GM19099 (cell line): ENCODE data around the gene GLG1.

ENCODE experiments used
- POLR2A ChIP-seq: IDR thresholded peaks from 3 replicates; pipeline ENCODE4 v1.6.1; 2011; ENCODE audit warnings: low read depth; ENCODE audit not compliant: insufficient read length; ENCODE audit errors: extremely low read depth

Gene GLG1

GRCh38 chr16:74501484-74502478, 105.1 kb downstream of the GLG1 start:
- no peak for TF ChIP-seq POLR2A

DNA sequence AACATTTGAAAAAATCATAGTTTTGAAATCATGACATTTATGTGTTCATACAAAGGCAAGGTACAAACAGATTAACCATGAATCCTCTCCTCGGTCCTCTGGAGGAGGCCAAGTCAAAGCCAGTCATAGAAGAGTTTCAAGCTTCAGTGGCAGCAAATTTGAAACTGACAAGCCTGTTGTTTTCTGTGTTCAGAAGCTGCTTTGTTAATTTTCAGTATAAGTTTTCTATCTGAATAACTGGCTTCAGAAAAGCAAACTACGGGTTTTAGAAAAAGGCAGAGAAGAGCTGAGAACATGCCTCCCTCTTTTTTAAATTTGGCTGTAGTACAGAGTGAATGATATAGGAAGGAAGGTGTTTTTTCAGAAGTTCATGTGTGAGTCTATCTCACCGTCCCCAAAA, 106.0 kb downstream of the GLG1 start:
- no peak for TF ChIP-seq POLR2A

DNA sequence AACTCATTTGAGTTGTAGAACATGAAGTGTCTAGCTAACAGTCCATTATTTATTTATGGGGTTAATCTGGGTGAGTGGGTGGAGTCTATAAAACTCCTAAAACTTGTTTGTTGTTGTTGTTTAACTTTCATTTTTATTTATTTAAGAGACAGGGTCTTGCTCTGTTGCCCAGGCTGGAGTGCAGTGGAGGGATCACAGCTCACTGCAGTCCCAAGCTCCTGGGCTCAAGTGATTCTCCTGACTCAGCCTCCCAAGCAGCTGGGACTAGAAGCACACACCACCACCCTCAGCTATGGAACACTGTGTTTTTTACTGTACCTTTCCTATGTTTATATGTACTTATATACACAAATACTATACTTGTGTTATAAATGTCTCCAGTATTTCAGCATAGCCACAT, 107.8 kb downstream of the GLG1 start:
- no peak for TF ChIP-seq POLR2A

GRCh38 chr16:74497761-74498160, 109.2 kb downstream of the GLG1 start:
- no peak for TF ChIP-seq POLR2A

DNA sequence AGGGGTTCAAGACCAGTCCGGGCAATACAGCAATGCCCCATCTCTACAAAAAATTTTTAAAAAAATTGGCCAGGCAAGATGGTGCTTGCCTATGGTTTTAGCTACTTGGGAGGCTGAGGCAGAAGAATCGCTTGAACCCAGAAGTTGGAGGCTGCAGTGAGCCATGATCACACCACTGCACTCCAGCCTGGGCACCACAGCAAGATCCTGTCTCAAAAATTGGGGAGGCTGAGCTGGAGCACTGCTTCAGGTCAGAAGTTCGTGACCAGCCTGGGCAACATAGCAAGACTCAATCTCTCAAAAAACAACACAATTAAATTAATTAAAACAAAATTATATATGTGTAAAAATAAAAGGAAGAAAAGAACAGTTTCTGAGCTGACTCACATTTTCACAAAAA, 110.9 kb downstream of the GLG1 start:
- TF ChIP-seq POLR2A: no peak

- no peak for TF ChIP-seq POLR2A
These were observed 113.9 kb downstream of the GLG1 start for GRCh38 chr16:74492976-74493375.

DNA sequence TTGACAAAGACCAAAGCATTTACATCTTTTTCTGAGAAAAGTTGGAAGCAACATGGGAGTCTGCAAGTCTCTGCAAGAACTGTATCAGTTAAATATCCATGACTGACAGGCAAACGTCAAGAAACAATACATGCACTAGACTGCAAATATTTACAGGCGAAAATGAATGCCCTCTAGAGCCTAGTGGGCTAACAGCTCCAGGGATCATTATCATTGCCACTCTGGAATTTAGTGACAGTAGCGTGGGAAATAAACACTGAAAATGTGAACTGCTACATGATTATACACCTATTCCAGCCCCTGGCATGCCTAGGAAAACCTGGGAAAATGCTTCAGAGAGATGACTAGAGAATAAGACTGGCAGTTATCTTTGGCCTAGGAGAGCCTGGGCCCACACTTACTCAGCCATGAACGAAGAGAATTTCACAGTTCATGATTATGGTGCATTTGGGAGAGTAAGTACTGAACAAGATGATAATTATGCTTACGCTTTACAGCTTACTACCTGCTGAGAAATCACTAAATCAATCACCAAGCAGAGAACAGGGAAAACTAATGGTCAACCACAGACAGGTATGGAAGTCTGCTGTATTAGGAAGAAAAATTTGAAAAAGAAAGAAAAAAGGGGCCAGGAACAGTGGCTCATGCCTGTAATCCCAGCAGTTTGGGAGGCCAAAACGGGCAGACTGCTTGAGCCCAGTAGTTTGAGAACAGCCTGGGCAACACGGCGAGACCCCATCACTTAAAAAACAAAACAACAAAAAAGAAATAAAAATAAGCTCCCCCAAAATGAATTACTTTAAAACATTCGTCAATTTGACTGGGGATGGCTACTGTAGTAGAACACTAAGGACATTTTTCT, 119.0 kb downstream of the GLG1 start:
- TF ChIP-seq POLR2A: no peak

DNA sequence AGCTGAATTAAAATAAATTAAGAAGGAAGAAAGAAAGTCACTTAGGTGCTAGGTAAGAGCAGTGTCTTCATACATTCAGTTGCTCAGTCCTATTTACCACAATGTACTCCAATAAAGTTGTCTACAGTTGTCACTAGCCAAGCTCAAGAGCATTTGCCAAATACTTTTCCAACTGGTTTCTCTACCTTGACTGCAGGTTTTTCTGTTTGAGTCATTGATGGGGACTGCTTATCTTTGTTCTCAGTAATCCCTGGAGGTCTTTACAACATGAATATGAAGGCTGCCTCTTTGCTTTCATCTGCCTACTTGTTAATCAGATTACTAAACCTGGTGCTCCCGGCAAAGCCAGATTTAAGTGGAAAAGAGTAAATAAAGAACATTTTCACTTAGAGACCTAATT, 121.0 kb downstream of the GLG1 start:
- no peak for TF ChIP-seq POLR2A

DNA sequence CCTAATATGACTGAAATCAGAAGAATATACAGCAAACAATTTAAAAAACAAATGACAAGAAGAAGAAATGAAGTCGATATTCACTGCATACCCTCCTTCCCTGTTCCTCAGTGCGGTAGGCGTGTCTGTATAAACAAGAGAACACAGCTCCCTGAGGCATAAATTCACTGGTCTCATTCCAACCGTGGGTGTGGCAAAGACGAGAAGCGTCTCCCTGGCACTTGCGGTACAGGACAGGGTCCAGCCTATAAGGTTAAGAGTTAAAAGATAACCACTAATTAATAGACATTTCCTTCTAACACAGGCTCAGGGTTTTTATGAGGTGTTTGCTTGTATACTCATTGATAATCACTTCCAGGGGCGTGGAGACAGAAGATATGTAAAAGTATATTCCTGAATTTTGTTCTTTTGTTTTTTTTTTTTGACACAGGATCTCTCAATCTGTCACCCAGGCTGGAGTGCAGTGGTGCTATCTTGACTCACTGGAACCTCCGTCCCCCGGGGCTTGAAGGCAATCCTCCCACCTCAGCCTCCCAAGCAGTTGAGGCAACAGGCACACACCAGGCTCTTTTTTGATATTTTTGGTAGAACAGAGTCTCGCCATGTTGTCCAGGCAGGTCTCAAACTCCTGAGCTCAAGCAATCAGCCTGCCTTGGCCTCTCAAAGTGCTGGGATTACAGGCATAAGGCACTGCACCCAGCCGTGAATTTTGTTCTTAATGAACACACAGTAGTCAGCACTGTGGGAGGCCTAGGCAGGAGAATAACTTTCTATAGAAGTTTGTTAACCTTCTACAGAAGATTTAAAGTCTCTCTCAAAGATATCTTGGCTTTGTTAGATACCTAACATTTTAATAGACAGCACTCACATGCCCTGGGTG, 126.5 kb downstream of the GLG1 start:
- TF ChIP-seq POLR2A: no peak

DNA sequence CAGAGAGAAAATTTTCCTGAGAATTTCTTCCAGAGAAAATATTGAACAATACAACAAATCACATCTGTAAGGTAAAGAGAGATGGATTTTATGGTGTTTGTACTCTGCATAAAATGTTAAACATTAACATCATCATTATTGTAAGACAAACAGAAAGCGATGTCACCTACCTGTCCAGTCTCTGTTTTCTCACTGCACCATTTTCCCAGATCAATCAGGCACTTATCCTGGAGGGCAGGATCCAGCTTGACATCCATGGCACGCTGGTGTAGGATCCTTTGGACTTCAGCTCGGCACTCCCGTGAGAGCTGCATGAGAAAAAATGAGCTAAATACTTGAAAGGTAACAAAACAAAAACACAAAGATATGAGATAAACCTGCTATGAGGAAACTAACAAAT, 129.7 kb downstream of the GLG1 start:
- no peak for TF ChIP-seq POLR2A

- no peak for TF ChIP-seq POLR2A
These were observed 132.5 kb downstream of the GLG1 start for GRCh38 chr16:74474416-74474815.

DNA sequence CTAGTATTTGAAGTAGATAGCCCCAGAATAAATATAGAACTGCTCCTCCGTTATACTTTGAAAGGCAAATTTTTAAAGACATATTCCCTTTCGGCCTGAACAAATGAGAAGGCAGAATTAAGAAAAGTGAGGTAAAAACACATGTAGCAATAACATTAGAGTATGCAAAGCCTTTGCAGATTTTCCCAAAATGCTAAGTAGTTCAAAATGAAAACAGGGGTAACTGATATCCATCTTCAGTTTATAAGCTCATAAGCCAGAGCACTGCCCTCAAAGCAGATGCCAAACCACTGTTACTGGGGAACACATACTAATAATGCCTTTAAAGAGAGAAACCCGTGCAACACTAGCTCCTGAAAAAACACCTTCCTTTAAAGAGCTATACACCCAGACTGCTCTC, 134.4 kb downstream of the GLG1 start:
- no peak for TF ChIP-seq POLR2A

DNA sequence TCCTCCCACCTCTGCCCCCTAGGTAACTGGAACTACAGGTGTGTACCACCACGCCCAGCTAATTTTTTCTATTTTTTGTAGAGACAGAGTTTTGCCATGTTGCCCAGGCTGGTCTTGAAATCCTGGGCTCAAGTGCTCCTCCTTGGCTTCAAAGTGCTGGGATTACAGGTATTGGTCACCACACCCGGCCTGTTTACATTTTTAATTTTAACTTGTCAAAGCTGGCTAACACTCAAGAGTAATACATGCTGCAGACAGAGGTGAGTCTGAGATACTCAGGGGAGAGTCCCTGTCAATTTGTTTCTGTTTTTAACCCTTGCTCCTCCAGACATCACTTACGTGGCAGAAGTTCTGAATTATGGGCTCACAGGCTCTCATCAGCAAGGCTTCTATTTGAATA, 134.9 kb downstream of the GLG1 start:
- TF ChIP-seq POLR2A: no peak

DNA sequence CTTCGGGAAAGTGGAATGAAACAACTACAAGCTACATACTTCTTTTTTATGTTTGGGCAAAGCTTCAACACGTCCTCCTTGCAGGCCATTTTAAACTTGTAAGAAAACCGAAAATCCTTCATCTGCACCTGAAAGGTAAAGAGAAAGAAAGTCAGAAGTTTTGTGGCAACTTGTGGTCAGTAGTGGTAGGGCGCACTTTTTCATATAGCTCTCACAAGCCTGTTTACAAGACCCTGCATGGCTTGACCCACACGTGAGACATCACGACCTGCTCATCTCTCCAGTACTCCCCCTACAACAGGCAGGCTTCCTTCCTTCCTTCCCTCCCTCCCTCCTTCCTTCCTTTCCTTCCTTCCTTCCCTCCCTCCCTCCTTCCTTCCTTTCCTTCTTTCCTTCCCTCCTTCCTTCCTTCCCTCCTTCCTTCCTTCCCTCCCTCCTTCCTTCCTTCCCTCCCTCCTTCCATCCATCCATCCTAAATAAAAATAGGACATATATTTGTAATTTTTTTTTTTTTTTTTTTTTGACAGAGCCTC, 136.9 kb downstream of the GLG1 start:
- TF ChIP-seq POLR2A: no peak

DNA sequence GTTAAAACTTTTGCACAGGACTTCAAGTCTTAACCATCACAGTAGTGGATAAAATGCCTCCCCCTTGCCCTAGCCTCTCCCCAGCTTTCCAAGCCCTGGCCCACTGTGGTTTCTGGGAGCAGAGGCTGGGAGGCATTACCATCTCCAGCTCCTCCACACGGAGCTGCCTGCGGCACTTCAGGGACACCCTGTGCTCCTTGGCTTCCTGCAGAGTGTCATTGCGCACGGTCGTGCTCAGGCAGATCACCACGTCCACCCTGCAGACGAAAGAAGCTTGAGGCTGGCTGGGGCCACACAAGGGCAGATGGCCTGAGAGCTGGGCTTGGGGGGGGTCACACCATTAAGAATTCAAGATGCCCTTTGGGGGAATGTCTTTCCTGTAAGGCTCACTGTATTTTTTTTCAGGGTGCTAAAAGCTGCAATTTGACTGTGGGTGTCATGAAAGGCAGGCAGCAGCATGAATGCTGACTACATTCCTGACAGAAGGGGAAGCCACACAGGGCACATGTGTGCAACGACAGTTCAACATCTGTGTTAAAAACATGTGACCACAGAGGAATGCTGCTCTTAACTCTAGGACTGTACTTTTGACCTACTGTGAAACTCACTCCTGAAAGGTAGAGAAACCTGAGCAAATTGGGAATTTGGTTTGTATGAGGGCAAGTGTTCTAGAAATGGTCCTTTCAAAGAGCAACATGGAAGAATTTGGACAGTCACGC, 137.9 kb downstream of the GLG1 start:
- no peak for TF ChIP-seq POLR2A

GRCh38 chr16:74466872-74467271, 140.0 kb downstream of the GLG1 start:
- no peak for TF ChIP-seq POLR2A
